BE2C (cell line): ENCODE results near the gene TBC1D24.

Experiments
- DNase-seq: peaks from one replicate; pipeline ENCODE4 v3.0.0-alpha.2; 2020
- H3K27me3 ChIP-seq: fragments of 250-450 bp; sonication (Bioruptor Pico); 2 replicates; pipeline ENCODE4 v1.5.1; 2020; ENCODE audit warnings: mild to moderate bottlenecking
- H3K36me3 ChIP-seq: fragments of 250-450 bp; sonication (Bioruptor Pico); 2 replicates; pipeline ENCODE4 v1.5.1; 2020; ENCODE audit warnings: mild to moderate bottlenecking
- H3K4me1 ChIP-seq: fragments of 250-450 bp; sonication (Bioruptor Pico); 2 replicates; pipeline ENCODE4 v1.5.1; 2020
- H3K4me3 ChIP-seq: 2 replicates; pipeline ENCODE4 v1.5.1; 2011; ENCODE audit warnings: low read depth, low read length
- H3K9me3 ChIP-seq: fragments of 250-450 bp; sonication (Bioruptor Pico); 2 replicates; pipeline ENCODE4 v1.5.1; 2020
- CTCF ChIP-seq: IDR thresholded peaks from 2 replicates; pipeline ENCODE4 v1.5.1; 2012; ENCODE audit warnings: mild to moderate bottlenecking, low read depth, low read length

TBC1D24 gene

GRCh38 chr16:2482708-2483534, 8.0 kb downstream of the TBC1D24 start:
- peaks cover 33% of the 10 kb centered on the region for H3K4me1 ChIP-seq
- peak overlapping the region; percentile 39 for H3K4me3 ChIP-seq
- no peak for TF ChIP-seq CTCF
- DNase-seq: peak; percentile 83
- no peaks in the 10 kb centered on the region for H3K27me3 ChIP-seq
- H3K9me3 ChIP-seq: no peaks in the 10 kb centered on the region
- peaks cover 8% of the 10 kb centered on the region for H3K36me3 ChIP-seq

GRCh38 chr16:2483939-2484897, 9.3 kb downstream of the TBC1D24 start:
- no peak for DNase-seq
- H3K4me3 ChIP-seq: no peak overlapping the region

GRCh38 chr16:2484898-2485508, 10.1 kb downstream of the TBC1D24 start:
- H3K9me3 ChIP-seq: no peaks in the 10 kb centered on the region
- no peak for DNase-seq
- H3K36me3 ChIP-seq: peaks cover 8% of the 10 kb centered on the region
- no peak for TF ChIP-seq CTCF
- H3K27me3 ChIP-seq: no peaks in the 10 kb centered on the region
- no peak overlapping the region for H3K4me3 ChIP-seq
- peaks cover 35% of the 10 kb centered on the region for H3K4me1 ChIP-seq

More at GRCh38 chr16:2483939-2484897, 9.3 kb downstream of the TBC1D24 start:
- Histone ChIP-seq H3K4me1 (peaks cover 35% of the 10 kb centered on the region), H3K9me3 (no peaks in the 10 kb centered on the region), H3K27me3 (no peaks in the 10 kb centered on the region), H3K36me3 (peaks cover 8% of the 10 kb centered on the region)
- TF ChIP-seq CTCF: no peak

GRCh38 chr16:2485811-2486507, 11.0 kb downstream of the TBC1D24 start:
- no peak for DNase-seq
- Histone ChIP-seq H3K4me1 (peaks cover 35% of the 10 kb centered on the region), H3K9me3 (no peaks in the 10 kb centered on the region), H3K27me3 (no peaks in the 10 kb centered on the region), H3K4me3 (no peak overlapping the region), H3K36me3 (peaks cover 10% of the 10 kb centered on the region)
- TF ChIP-seq CTCF: no peak

GRCh38 chr16:2486645-2487516, 12.0 kb downstream of the TBC1D24 start:
- Histone ChIP-seq H3K27me3 (no peaks in the 10 kb centered on the region), H3K4me3 (no peak overlapping the region), H3K36me3 (peaks cover 9% of the 10 kb centered on the region), H3K9me3 (no peaks in the 10 kb centered on the region), H3K4me1 (peaks cover 29% of the 10 kb centered on the region)
- TF ChIP-seq CTCF: peak; percentile 43
- DNase-seq: peak; percentile 69
